ENCODE measurements around the gene ALS2.
A peak's percentile ranks its signal among the peaks of the same experiment; 100 is the strongest.

DNA sequence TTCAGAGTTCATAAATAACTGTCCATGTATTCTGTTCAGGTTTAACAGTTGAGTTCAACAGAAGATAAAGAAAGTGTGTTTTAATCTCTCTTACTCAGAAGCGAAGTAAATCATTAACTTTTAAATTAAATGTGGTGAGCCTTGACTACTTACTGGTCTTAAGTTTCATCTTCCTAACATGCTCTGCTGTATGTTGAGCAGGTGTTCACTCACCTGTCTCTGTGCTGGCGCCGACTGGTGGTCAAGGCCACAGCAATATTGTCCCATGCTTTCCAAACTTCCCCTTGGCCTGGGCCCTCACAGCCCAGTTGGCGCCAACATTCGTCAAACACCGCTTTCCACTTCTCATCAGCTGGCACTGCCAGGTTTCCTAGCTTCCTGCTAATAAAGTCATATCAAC, 65.3 kb downstream of the ALS2 start:
- peak in 3 of 6 experiments; percentile 49 to 60 (median 57) for TF ChIP-seq CTCF (IDR thresholded peaks at IDR 0.05)
- TF ChIP-seq POLR2A (IDR thresholded peaks at IDR 0.05), result no peak
